Subcutaneous abdominal adipose tissue (tissue), 5 donors: ENCODE data around the gene ABCC11.

Experiments used
- H3K27ac ChIP-seq: one replicate; pipeline ENCODE4 v1.7.0; 2013; ENCODE audit warnings: low read depth, mild to moderate bottlenecking, inconsistent platforms, low read length, moderate library complexity
- H3K27me3 ChIP-seq, 5 donors: one replicate each; pipeline ENCODE4 v1.7.0; 2013; ENCODE audit warnings: low read length in 5 of 5, inconsistent platforms in 1 of 5; ENCODE audit not compliant: control insufficient read depth in 5 of 5, insufficient read depth in 4 of 5
- H3K36me3 ChIP-seq, 5 donors: one replicate each; pipeline ENCODE4 v1.7.0; 2013; ENCODE audit warnings: low read length in 5 of 5; ENCODE audit not compliant: control insufficient read depth in 5 of 5, insufficient read depth in 5 of 5
- H3K4me1 ChIP-seq, 5 donors: one replicate each; pipeline ENCODE4 v1.7.0; 2013; ENCODE audit warnings: low read length in 5 of 5, mild to moderate bottlenecking in 3 of 5, moderate library complexity in 1 of 5; ENCODE audit not compliant: control insufficient read depth in 5 of 5, insufficient read depth in 5 of 5
- H3K4me3 ChIP-seq, 5 donors: one replicate each; pipeline ENCODE4 v1.7.0; 2013; ENCODE audit warnings: low read length in 5 of 5, low read depth in 1 of 5
- H3K9ac ChIP-seq, 5 donors: one replicate each; pipeline ENCODE4 v1.7.0; 2013; ENCODE audit warnings: low read length in 5 of 5, mild to moderate bottlenecking in 4 of 5, moderate library complexity in 3 of 5
- H3K9me3 ChIP-seq, 5 donors: one replicate each; pipeline ENCODE4 v1.7.0; 2013; ENCODE audit warnings: low read length in 5 of 5; ENCODE audit not compliant: control insufficient read depth in 5 of 5
- donor health status: healthy.
- donor health status: healthy.
- donor health status: healthy.
- donor health status: healthy.
- donor health status: healthy.

The ABCC11 gene

GRCh38 chr16:48157302-48157701, 90.0 kb downstream of the ABCC11 start:
- H3K27me3 ChIP-seq, result peaks cover 0 to 11% (median 3%) of the 10 kb centered on the region in 5 donors
- no peak overlapping the region for H3K27ac ChIP-seq
- H3K4me3 ChIP-seq, result no peak overlapping the region
- no peak overlapping the region for H3K9ac ChIP-seq
- no peaks in the 10 kb centered on the region for H3K9me3 ChIP-seq
- H3K4me1 ChIP-seq, result peaks cover 0 to 30% (median 8%) of the 10 kb centered on the region in 5 donors
- no peaks in the 10 kb centered on the region for H3K36me3 ChIP-seq

GRCh38 chr16:48156790-48157209, 90.5 kb downstream of the ABCC11 start:
- Histone ChIP-seq H3K4me1 (peaks cover 0 to 30% (median 8%) of the 10 kb centered on the region in 5 donors), H3K27ac (no peak overlapping the region), H3K36me3 (no peaks in the 10 kb centered on the region), H3K9ac (peak overlapping the region in 1 of 5 donors; percentile 13), H3K4me3 (peak overlapping the region in 1 of 5 donors; percentile 44), H3K27me3 (peaks cover 0 to 11% (median 3%) of the 10 kb centered on the region in 5 donors), H3K9me3 (no peaks in the 10 kb centered on the region)

GRCh38 chr16:48155926-48156789, 91.2 kb downstream of the ABCC11 start, which contains the start of gene ABCC12:
TSS of gene ABCC12 (minus strand) at chr16:48155993. CDS start at chr16:48146424, 9,569 bp downstream.
- Histone ChIP-seq H3K9me3 (no peaks in the 10 kb centered on the region), H3K4me1 (peaks cover 0 to 30% (median 8%) of the 10 kb centered on the region in 5 donors), H3K27me3 (peaks cover 0 to 11% (median 3%) of the 10 kb centered on the region in 5 donors), H3K36me3 (no peaks in the 10 kb centered on the region), H3K4me3 (peak within 1 kb of the TSS in 1 of 5 donors; percentile 44), H3K27ac (no peak within 1 kb of the TSS), H3K9ac (peak within 1 kb of the TSS in 1 of 5 donors; percentile 13)

- H3K4me1 ChIP-seq, result peaks cover 0 to 30% (median 8%) of the 10 kb centered on the region in 5 donors
- no peak overlapping the region for H3K27ac ChIP-seq
- no peak overlapping the region for H3K4me3 ChIP-seq
- no peaks in the 10 kb centered on the region for H3K36me3 ChIP-seq
- no peak overlapping the region for H3K9ac ChIP-seq
- H3K27me3 ChIP-seq, result peaks cover 0 to 11% (median 3%) of the 10 kb centered on the region in 5 donors
- H3K9me3 ChIP-seq, result peaks cover 0 to 5% (median under 1%) of the 10 kb centered on the region in 5 donors
These were observed 93.6 kb downstream of the ABCC11 start for GRCh38 chr16:48153774-48154173.

- Histone ChIP-seq H3K36me3 (no peaks in the 10 kb centered on the region), H3K9me3 (peaks cover 0 to 10% (median 3%) of the 10 kb centered on the region in 5 donors), H3K4me3 (no peak overlapping the region), H3K27me3 (peaks cover 0 to 9% (median under 1%) of the 10 kb centered on the region in 5 donors), H3K9ac (no peak overlapping the region), H3K27ac (no peak overlapping the region), H3K4me1 (peaks cover 0 to 29% (median 8%) of the 10 kb centered on the region in 5 donors)
These were observed 95.1 kb downstream of the ABCC11 start for GRCh38 chr16:48152226-48152625.

- H3K27me3 ChIP-seq, result peaks cover 0 to 2% (median 0%) of the 10 kb centered on the region in 5 donors
- no peak overlapping the region for H3K4me3 ChIP-seq
- H3K4me1 ChIP-seq, result peaks cover 0 to 15% (median 0%) of the 10 kb centered on the region in 5 donors
- H3K9ac ChIP-seq, result no peak overlapping the region
- peaks cover 0 to 10% (median 3%) of the 10 kb centered on the region in 5 donors for H3K9me3 ChIP-seq
- no peaks in the 10 kb centered on the region for H3K36me3 ChIP-seq
- no peak overlapping the region for H3K27ac ChIP-seq
These were observed 96.6 kb downstream of the ABCC11 start for GRCh38 chr16:48150707-48151106.

- no peak overlapping the region for H3K4me3 ChIP-seq
These were observed 100.6 kb downstream of the ABCC11 start for GRCh38 chr16:48146710-48147109.

GRCh38 chr16:48146131-48146530, 101.2 kb downstream of the ABCC11 start:
- Histone ChIP-seq H3K4me1 (no peaks in the 10 kb centered on the region), H3K36me3 (no peaks in the 10 kb centered on the region), H3K9ac (no peak overlapping the region), H3K27ac (no peak overlapping the region), H3K9me3 (peaks cover 0 to 10% (median 3%) of the 10 kb centered on the region in 5 donors), H3K4me3 (no peak overlapping the region), H3K27me3 (peaks cover 0 to 1% (median 0%) of the 10 kb centered on the region in 5 donors)

More at GRCh38 chr16:48146710-48147109, 100.6 kb downstream of the ABCC11 start:
- no peak overlapping the region for H3K9ac ChIP-seq
- no peaks in the 10 kb centered on the region for H3K4me1 ChIP-seq
- peaks cover 0 to 10% (median 3%) of the 10 kb centered on the region in 5 donors for H3K9me3 ChIP-seq
- H3K27me3 ChIP-seq, result no peaks in the 10 kb centered on the region
- H3K27ac ChIP-seq, result no peak overlapping the region
- no peaks in the 10 kb centered on the region for H3K36me3 ChIP-seq

- no peak overlapping the region for H3K27ac ChIP-seq
- H3K9ac ChIP-seq, result no peak overlapping the region
- peaks cover 0 to 5% (median 0%) of the 10 kb centered on the region in 5 donors for H3K9me3 ChIP-seq
- H3K4me3 ChIP-seq, result no peak overlapping the region
- H3K4me1 ChIP-seq, result no peaks in the 10 kb centered on the region
- H3K36me3 ChIP-seq, result no peaks in the 10 kb centered on the region
- H3K27me3 ChIP-seq, result peaks cover 0 to 2% (median 0%) of the 10 kb centered on the region in 5 donors
These were observed 103.4 kb downstream of the ABCC11 start for GRCh38 chr16:48143812-48144368.

- H3K9ac ChIP-seq, result no peak overlapping the region
- H3K36me3 ChIP-seq, result no peaks in the 10 kb centered on the region
- H3K27ac ChIP-seq, result no peak overlapping the region
- peaks cover 0 to 2% (median 0%) of the 10 kb centered on the region in 5 donors for H3K27me3 ChIP-seq
- H3K9me3 ChIP-seq, result no peaks in the 10 kb centered on the region
- H3K4me3 ChIP-seq, result no peak overlapping the region
- H3K4me1 ChIP-seq, result peaks cover 0 to 9% (median 0%) of the 10 kb centered on the region in 5 donors
These were observed 106.5 kb downstream of the ABCC11 start for GRCh38 chr16:48140821-48141220.
